ENCODE measurements around the gene KIF16B.

Gene KIF16B

DNA sequence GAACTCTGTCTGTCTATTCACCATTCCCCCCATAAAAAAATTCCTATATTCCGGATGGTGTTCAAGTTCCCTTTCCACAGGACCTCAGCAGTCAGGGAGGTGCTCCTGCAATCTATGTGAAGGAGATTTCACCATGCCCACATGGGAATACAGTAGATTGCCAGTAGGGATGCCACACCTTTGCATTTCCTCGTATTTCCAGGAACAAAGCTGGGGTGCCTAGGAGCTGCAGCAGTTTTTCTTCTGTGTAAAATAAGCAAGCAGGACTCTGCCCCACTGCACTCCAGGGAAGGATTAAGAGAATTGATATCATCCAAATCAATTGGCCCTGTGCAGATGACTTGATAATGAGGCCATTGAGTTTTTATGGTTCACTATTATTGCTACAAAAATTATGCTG, 7.4 kb upstream of the KIF16B start:
- TF ChIP-seq, protein P1, sequence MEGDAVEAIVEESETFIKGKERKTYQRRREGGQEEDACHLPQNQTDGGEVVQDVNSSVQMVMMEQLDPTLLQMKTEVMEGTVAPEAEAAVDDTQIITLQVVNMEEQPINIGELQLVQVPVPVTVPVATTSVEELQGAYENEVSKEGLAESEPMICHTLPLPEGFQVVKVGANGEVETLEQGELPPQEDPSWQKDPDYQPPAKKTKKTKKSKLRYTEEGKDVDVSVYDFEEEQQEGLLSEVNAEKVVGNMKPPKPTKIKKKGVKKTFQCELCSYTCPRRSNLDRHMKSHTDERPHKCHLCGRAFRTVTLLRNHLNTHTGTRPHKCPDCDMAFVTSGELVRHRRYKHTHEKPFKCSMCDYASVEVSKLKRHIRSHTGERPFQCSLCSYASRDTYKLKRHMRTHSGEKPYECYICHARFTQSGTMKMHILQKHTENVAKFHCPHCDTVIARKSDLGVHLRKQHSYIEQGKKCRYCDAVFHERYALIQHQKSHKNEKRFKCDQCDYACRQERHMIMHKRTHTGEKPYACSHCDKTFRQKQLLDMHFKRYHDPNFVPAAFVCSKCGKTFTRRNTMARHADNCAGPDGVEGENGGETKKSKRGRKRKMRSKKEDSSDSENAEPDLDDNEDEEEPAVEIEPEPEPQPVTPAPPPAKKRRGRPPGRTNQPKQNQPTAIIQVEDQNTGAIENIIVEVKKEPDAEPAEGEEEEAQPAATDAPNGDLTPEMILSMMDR (IDR thresholded peaks at IDR 0.05), result no peak
- DNase-seq (ENCODE audit: low spot score), result no peak
- Histone ChIP-seq H3K27ac (no peak overlapping the region), H3K4me3 (no peak overlapping the region)

DNA sequence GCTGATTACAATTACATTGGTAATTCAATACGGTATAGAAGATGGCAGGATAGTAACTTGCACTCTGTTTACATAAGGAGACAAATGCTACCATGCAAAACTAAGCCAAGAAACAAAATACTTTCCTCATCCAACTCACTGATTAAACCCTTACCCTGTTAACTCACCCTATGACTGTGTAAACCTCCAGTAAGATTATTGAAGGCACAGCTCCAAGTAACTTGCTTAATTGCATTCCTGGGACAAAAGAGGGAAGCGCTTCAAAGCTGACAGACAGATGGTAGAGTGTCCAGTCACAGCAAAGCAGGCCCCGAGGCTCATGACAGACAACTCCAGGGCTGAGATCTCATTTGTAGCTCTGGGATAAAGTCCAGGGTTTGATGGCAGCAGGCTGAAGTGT, 6.9 kb upstream of the KIF16B start:
- TF ChIP-seq, protein P1 (IDR thresholded peaks at IDR 0.05), result no peak
- DNase-seq (ENCODE audit: low spot score), result no peak
- Histone ChIP-seq H3K4me3 (no peak overlapping the region), H3K27ac (no peak overlapping the region)

GRCh38 chr20:16576219-16576618, 3.0 kb upstream of the KIF16B start:
- TF ChIP-seq, protein P1 (IDR thresholded peaks at IDR 0.05), result no peak
- Histone ChIP-seq H3K27ac (no peak overlapping the region), H3K4me3 (no peak overlapping the region)
- DNase-seq (ENCODE audit: low spot score), result no peak

DNA sequence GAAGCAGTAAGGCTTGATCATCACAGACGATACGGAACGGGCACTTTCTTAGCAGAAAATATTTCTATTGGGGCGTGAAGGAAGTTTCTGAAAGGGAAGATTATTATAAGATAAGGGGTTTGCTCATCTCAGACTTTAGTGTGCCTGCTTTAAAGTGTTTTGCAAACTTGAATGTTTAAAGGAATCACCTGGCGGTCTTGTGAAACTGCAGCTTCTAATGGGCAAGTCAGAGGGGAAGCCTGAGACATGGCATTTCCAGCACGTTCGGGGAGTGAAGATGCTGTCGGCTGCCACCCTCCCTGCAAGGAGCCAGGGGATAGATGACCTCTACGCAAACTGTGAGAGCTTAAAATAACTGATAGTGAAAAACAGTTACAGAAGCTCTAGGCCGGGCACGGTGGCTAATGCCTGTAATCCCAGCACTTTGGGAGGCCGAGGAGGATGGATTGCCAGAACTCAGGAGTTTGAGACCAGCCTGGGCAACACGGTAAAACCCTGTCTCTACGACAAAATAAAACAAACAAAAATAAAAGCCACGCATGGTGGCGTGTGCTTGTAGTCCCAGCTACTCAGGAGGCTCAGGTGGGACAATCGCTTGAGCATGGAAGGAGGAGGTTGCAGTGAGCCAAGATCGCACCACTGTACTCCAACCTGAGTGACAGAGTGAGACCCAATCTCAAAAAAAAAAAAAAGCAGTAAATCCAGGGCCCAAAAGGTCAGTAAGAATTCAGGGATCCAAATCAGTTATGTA, 2.3 kb upstream of the KIF16B start:
- H3K4me3 ChIP-seq, result peak overlapping the region; percentile 69

DNA sequence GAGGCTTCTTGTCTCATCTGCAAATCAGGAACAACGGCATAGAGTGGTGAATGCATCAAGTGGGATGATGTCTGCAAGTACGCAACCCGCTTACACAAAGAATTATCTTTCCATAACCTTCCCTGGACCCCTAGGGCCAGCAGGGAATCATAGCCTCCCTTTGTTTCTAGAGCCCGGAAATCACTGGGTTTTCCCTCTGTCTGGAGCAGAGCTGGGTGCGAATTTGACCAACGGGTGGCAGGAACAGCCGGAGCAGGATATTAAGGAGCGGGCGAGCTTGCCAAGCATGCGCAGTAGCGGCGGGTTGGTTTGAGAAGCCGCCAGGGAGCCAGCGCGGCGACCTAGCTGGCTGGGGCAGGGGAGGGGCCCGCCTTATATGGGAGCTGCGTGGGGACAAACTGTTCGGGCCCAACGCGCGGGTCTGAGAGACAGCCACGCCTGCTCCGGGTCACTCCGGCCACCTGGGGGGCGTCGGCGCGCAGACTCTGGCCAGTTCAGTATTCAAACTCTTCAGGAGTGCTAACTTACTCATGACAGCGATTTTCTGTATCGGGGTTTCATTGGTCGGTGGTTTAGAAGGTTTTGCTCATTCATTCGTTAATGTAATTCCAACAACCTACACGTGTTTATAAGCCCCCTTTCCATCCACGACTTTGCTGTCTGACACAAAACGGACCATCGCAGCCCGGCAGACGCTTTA, 1.6 kb upstream of the KIF16B start:
- TF ChIP-seq, protein P1 (IDR thresholded peaks at IDR 0.05), result no peak
- peak overlapping the region; percentile 46 to 70 for H3K27ac ChIP-seq
- DNase-seq (ENCODE audit: low spot score), result peak; percentile 91
- H3K4me3 ChIP-seq, result peak overlapping the region; percentile 69

More for the DNA sequence above, 2.3 kb upstream of the KIF16B start:
- TF ChIP-seq, protein P1 (IDR thresholded peaks at IDR 0.05), result no peak
- H3K27ac ChIP-seq, result peak overlapping the region; percentile 46 to 70
- DNase-seq (ENCODE audit: low spot score), result no peak

GRCh38 chr20:16571333-16571732, 1.9 kb downstream of the KIF16B start:
- Histone ChIP-seq H3K27ac (no peak overlapping the region), H3K4me3 (no peak overlapping the region)

More at GRCh38 chr20:16571333-16571732, 1.9 kb downstream of the KIF16B start:
- DNase-seq (ENCODE audit: low spot score), result no peak
- TF ChIP-seq, protein P1 (IDR thresholded peaks at IDR 0.05), result no peak

Measured in coronary artery (tissue), 2 donors.